Stimulated activated CD4-positive, alpha-beta T cell treated with anti-CD3 and anti-CD28 coated beads, Interleukin-15, amount 100 ng/mL, for 24 hours (primary cell): ENCODE results near the gene CLN5.
A peak's percentile ranks its signal among the peaks of the same experiment; 100 is the strongest.
"Not testable (repeated sequence)": the region's sequence is repeated elsewhere in the genome, so short reads cannot be mapped to it uniquely, and the experiment has no call there.

Experiments
- DNase-seq: peaks from one replicate; pipeline ENCODE4 v3.0.0-alpha.2; 2020

Gene CLN5

DNA sequence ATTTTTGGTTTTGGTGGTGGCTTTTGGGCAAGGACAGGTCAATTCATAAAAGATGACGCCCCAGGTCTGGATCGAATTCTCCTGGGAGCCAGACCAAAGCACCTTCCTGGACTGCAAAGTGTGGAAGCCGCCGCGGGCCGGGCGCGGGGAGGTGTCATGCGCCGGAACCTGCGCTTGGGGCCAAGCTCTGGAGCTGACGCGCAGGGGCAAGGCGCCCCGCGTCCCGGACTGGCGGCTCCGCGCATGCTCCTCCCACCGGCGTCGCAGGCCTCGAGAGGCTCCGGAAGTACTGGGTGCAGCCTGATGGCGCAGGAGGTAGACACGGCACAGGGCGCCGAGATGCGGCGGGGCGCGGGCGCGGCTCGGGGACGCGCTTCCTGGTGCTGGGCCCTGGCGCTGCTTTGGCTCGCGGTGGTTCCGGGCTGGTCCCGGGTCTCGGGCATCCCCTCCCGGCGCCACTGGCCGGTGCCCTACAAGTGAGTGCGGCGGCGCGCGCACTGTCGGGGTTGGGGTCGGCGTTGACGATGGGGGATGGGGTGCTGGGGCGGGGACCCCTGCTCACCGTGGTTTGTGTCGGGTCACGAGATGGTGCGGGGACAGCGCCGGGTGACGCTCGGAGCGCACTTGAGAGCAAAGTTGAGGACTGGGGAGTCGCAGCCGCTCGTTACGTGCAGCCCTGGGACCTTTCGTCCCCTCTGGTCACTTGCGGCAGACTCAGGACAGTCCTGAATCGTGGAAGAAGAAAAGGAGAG, at the start of gene CLN5:
Gene CLN5, plus strand, starts transcription at position 286 of the 752 bp plus-strand sequence. Its CDS starts 18 bp downstream, at position 304.
- peak; percentile 95 for DNase-seq

- DNase-seq = no peak
Observed at GRCh38 chr13:76942363-76942762, 49.5 kb upstream of the CLN5 start.

GRCh38 chr13:76943646-76944045, 48.2 kb upstream of the CLN5 start:
- DNase-seq = no peak

DNA sequence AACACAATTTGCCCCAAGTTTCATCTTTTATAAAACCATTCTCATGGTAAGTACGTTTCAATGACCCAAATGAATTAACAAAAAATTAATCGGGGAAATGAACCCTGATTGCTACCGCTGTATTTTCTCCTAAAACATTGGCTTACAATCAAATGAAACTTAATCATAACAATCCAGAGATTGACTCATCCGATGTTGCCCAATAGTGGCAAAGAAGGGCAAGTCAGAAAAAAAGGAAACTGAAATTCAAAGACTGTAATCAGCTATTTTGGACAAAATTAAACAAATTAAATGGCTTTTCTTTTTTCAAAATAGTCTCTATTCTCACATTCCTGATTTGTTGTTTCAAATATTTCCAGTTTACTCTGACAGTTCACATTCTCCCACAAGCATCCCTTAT, 47.4 kb upstream of the CLN5 start:
- DNase-seq = no peak

DNA sequence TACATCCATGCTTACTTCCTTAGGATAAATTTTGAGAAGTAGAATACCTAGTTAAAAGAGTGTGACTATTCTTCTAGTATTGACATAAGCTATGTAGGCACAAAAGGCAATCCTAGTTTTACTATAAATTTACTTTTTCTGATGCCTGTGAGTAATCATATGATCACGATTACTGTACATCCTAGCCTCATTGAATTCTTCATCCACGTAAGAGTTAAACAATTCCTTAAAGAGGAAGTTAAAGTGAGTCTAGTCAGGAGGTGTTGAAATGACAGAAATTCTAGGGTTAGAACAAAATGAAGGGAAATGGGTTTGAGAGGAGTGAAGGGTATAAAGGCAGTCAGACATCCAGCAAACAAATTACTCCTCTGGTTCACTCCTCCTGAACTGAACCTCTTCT, 43.7 kb upstream of the CLN5 start, which contains the start of gene ACOD1:
Gene ACOD1, plus strand, starts transcription at position 363 of the 400 bp plus-strand sequence. CDS start 48 bp downstream, outside the sequence.
- DNase-seq = no peak

- no peak for DNase-seq
Observed at GRCh38 chr13:76950101-76950500, 41.8 kb upstream of the CLN5 start.

GRCh38 chr13:76953968-76954367, 37.9 kb upstream of the CLN5 start:
- DNase-seq = no peak

- DNase-seq = no peak
Observed at GRCh38 chr13:76954538-76954937, 37.3 kb upstream of the CLN5 start.

DNA sequence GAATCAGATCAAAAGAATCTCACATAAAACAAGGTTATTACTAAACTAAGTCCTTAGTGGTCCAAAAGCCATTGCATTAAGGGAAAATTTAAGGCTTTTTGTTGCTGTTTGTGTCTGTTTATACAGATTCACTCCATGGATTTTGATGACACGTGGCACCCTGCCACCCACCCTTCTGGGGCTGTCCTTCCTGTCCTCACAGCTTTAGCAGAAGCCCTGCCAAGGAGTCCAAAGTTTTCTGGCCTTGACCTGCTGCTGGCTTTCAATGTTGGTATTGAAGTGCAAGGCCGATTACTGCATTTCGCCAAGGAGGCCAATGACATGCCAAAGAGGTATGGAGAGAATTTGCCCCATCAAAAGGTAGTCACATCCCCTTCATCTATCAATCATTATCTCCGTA, 36.7 kb upstream of the CLN5 start:
- no peak for DNase-seq

GRCh38 chr13:76955661-76956060, 36.2 kb upstream of the CLN5 start:
- DNase-seq = no peak

GRCh38 chr13:76958841-76959432, 32.9 kb upstream of the CLN5 start:
- DNase-seq = no peak

DNA sequence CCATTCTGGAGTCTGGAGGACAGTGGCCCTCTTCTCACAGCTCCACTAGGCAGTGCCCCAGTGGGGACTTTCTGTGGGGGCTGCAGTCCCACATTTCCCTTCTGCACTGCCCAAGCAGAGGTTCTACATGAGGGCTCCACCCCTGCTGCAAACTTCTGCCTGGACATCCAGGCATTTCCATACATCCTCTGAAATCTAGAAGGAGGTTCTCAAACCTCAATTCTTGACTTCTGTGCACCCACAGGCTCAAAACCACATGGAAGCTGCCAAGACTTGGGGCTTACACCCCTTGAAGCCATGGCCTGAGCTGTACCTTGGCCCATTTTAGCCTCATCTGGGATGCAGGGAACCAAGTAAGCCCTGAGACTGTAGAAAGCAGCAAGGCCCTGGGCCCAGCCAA, 32.1 kb upstream of the CLN5 start:
- not testable (repeated sequence) for DNase-seq

DNA sequence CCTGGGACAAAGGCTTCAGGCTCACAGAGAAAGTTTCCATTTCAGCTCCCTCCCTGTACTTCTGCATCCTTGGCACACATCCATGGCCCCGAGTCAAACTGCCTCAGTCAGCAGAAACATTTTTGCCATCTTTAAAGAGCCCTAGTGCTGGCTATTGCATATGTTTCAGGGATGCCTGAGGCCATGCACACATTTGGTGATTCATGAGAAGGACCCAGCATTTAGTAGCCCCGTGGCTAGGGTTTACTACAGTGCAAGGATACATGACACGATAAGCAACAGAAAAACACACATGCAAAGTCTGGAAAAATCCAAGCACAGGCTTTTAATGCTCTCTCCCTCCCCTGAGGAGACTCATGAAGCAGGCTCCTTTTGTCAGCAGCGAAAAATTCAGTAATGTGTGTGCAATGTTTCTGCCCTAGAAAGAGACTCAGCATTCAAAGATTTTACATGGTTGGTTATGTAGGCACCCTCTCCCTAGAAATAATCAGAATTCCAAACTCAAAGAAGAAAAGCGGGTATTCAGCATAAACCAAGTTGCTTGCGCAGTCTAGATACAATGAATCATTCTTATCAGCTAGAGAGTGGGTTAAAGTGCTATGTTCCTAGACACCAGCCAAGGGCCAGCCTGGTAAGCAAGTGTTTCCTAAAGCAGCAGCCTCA, 26.0 kb upstream of the CLN5 start:
- no peak for DNase-seq

DNA sequence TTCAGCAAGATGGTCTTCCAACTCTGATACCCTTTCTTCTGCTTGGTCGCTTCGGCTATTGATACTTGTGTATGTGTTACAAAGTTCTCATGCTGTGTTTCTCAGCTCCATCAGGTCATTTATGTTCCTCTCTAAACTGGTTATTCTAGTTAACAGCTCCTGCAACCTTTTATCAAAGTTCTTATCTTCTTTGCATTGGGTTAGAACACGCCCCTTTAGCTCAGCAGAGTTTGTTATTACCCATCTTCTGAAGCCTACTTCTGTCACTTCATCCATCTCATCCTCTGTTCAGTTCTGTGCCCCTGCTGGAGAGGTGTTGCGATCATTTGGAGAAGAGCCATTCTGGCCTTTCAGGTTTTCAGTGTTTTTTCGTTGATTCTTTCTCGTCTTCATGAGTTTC, 24.9 kb upstream of the CLN5 start:
- no peak for DNase-seq

- no peak for DNase-seq
Observed at GRCh38 chr13:76968041-76968440, 23.8 kb upstream of the CLN5 start.

DNA sequence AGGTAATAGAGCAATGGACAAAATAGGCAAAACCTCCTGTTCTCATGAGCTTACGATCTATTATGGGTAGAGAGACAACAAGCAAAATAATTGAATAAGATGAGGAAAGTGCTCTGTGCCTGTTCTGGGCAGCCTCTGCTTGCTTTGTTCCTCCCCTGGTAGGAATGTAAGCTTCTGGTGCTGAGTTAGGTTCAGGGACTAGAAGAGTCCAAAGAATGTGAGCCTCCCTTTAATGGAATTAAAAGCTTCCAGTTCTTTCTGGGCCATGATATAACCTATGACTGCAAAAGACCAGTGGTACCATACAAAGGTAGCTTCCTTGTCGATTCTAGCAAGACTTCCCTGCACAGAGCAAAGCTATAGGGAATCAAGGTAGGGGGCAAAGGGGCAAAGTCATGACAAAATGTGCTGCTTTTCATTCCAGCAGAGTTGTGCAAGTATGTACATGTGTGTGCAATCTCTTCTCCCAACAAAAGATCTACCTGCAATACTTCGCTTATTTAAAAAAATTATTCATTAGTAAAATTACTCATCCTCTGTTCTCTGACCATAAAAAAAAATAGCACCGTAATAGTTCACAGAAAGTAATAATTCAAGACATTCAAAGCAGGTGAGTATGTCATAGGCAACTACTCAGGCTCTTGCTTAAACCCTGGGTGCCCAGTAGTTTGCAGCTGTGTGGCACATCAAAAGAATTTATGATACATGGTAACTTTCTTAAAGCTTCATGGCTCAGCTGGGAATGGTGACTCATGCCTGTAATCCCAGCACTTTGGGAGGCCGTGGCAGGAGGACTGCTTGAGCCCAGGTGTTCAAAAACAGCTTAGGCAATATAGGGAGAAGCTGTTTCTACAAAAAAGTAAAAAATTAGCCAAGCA, 22.2 kb upstream of the CLN5 start:
- DNase-seq = no peak

DNA sequence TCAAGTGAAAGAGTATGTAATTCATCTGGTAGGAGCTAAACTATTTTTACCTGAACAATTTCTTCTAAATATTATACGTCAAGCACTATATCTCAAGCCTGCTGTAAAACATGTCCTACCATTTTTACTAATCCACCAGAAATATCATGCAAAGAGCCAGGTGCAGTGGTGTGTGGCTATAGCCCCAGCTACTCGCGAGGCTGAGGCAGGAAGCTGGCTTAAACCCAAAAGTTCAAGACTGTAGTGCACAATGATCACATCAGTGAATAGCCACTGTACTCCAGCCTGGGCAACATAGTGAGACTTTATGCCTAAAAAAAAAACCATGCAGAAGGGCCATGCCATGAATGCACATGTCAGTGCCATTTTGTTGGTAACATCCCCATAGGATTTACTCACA, 20.7 kb upstream of the CLN5 start:
- DNase-seq = no peak

GRCh38 chr13:76971851-76972829, 19.7 kb upstream of the CLN5 start:
- DNase-seq = no peak

- no peak for DNase-seq
Observed at GRCh38 chr13:76973920-76974617, 17.8 kb upstream of the CLN5 start.

GRCh38 chr13:76974618-76974975, 17.3 kb upstream of the CLN5 start:
- DNase-seq = no peak

DNA sequence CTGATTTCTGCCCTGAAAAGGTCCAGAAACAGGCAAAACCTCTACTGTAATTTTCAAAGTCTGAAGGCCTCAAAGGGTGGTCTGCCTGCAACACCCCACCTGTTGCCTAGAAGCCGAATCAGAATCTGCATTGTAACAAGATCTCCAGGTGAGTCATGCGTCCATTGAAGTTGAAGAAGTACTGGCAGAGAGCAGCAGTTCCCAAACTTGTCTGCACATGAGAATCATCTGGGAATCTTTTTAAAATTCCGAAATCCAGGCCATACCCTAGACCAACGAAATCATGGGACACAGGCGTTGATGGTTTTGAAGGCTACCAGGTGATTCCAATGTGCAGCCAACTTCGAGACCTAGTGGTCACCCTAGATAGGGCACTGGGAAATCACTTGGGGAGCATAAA, 16.0 kb upstream of the CLN5 start:
- no peak for DNase-seq
